Measurements from ENCODE around the gene ADGRB2.
A peak's percentile ranks its signal among the peaks of the same experiment; 100 is the strongest.

The ADGRB2 gene

GRCh38 chr1:31696242-31696641 lies 67.9 kb downstream of the ADGRB2 start:
- Histone ChIP-seq H2BK12ac (ENCODE audit: low read length) (no peak overlapping the region), H3K79me1 (ENCODE audit: low read depth, low read length) (no peaks in the 10 kb centered on the region), H2AFZ (ENCODE audit: low read length) (no peak overlapping the region), H2BK120ac (ENCODE audit: low read depth, low read length) (no peak overlapping the region), H3K4ac (ENCODE audit: low read length) (no peak overlapping the region), H4K91ac (ENCODE audit: low read depth, low read length, poor library complexity) (peak overlapping the region; percentile 69), H3K23ac (ENCODE audit: low read depth, low read length, poor library complexity) (no peak overlapping the region), H2AK5ac (ENCODE audit: low read depth, low read length) (peak overlapping the region; percentile 95), H3K4me1 (ENCODE audit: control insufficient read depth in 2 of 2, insufficient read depth in 1 of 2, low read depth in 1 of 2, low read length in 2 of 2) (peaks cover 2 to 13% of the 10 kb centered on the region in 2 donors), H3K4me3 (ENCODE audit: low read length in 2 of 2) (no peak overlapping the region), H3K27me3 (ENCODE audit: control insufficient read depth in 3 of 3, insufficient read depth in 3 of 3, low read depth in 1 of 3, low read length in 3 of 3) (peaks cover 0 to 24% (median 0%) of the 10 kb centered on the region in 3 experiments), H2BK5ac (ENCODE audit: low read length) (no peak overlapping the region), H3K14ac (ENCODE audit: low read length) (no peak overlapping the region), H3K27ac (replicated peaks; ENCODE audit: low read length) (no peak overlapping the region), H2BK15ac (ENCODE audit: low read length) (peak overlapping the region; percentile 79), H3K18ac (ENCODE audit: low read length) (no peak overlapping the region), H3K36me3 (replicated peaks in 1 of 2; ENCODE audit: control insufficient read depth in 2 of 2, insufficient read depth in 2 of 2, low read length in 2 of 2) (no peaks in the 10 kb centered on the region), H3K4me2 (ENCODE audit: insufficient read depth, low read length, poor library complexity, severe bottlenecking) (no peak overlapping the region), H4K8ac (ENCODE audit: low read depth, low read length) (no peak overlapping the region), H3K9me3 (replicated peaks in 1 of 2; ENCODE audit: control insufficient read depth in 2 of 2, insufficient read depth in 1 of 2, low read depth in 1 of 2, low read length in 2 of 2) (no peaks in the 10 kb centered on the region), H3K9ac (ENCODE audit: low read depth, low read length, poor library complexity) (no peak overlapping the region)
- no peak for DNase-seq (ENCODE audit: low spot score)
- WGBS, 2 donors (ENCODE audit: extremely low coverage in 2 of 2, insufficient read length in 2 of 2, insufficient replicate concordance in 1 of 2), result no CpG with 5 or more reads among the region's 4 CpGs

GRCh38 chr1:31695327-31695726 lies 68.8 kb downstream of the ADGRB2 start:
- Histone ChIP-seq H3K4me2 (ENCODE audit: insufficient read depth, low read length, poor library complexity, severe bottlenecking) (no peak overlapping the region), H3K9ac (ENCODE audit: low read depth, low read length, poor library complexity) (no peak overlapping the region), H3K14ac (ENCODE audit: low read length) (peak overlapping the region; percentile 47), H4K8ac (ENCODE audit: low read depth, low read length) (no peak overlapping the region), H3K27ac (replicated peaks; ENCODE audit: low read length) (no peak overlapping the region), H4K91ac (ENCODE audit: low read depth, low read length, poor library complexity) (no peak overlapping the region), H3K4me1 (ENCODE audit: control insufficient read depth in 2 of 2, insufficient read depth in 1 of 2, low read depth in 1 of 2, low read length in 2 of 2) (peaks cover 2 to 15% of the 10 kb centered on the region in 2 donors), H3K36me3 (replicated peaks in 1 of 2; ENCODE audit: control insufficient read depth in 2 of 2, insufficient read depth in 2 of 2, low read length in 2 of 2) (no peaks in the 10 kb centered on the region), H2BK12ac (ENCODE audit: low read length) (peak overlapping the region; percentile 61), H3K79me1 (ENCODE audit: low read depth, low read length) (no peaks in the 10 kb centered on the region), H2AFZ (ENCODE audit: low read length) (no peak overlapping the region), H2AK5ac (ENCODE audit: low read depth, low read length) (peak overlapping the region; percentile 95), H2BK120ac (ENCODE audit: low read depth, low read length) (no peak overlapping the region), H3K18ac (ENCODE audit: low read length) (peak overlapping the region; percentile 35), H2BK15ac (ENCODE audit: low read length) (peak overlapping the region; percentile 51), H3K4ac (ENCODE audit: low read length) (no peak overlapping the region), H2BK5ac (ENCODE audit: low read length) (no peak overlapping the region), H3K23ac (ENCODE audit: low read depth, low read length, poor library complexity) (peak overlapping the region; percentile 44), H3K9me3 (replicated peaks in 1 of 2; ENCODE audit: control insufficient read depth in 2 of 2, insufficient read depth in 1 of 2, low read depth in 1 of 2, low read length in 2 of 2) (no peaks in the 10 kb centered on the region), H3K27me3 (ENCODE audit: control insufficient read depth in 3 of 3, insufficient read depth in 3 of 3, low read depth in 1 of 3, low read length in 3 of 3) (peaks cover 0 to 18% (median 0%) of the 10 kb centered on the region in 3 experiments), H3K4me3 (ENCODE audit: low read length in 2 of 2) (peak overlapping the region in 1 of 2 donors; percentile 6)
- no peak for DNase-seq (ENCODE audit: low spot score)
- no CpG with 5 or more reads among the region's 5 CpGs for WGBS, 2 donors (ENCODE audit: extremely low coverage in 2 of 2, insufficient read length in 2 of 2, insufficient replicate concordance in 1 of 2)

- H3K9ac ChIP-seq (ENCODE audit: low read depth, low read length, poor library complexity), result peak overlapping the region; percentile 34
- no peak overlapping the region for H4K8ac ChIP-seq (ENCODE audit: low read depth, low read length)
- no peak overlapping the region for H2BK5ac ChIP-seq (ENCODE audit: low read length)
- no peaks in the 10 kb centered on the region for H3K9me3 ChIP-seq (replicated peaks in 1 of 2; ENCODE audit: control insufficient read depth in 2 of 2, insufficient read depth in 1 of 2, low read depth in 1 of 2, low read length in 2 of 2)
- H2AK5ac ChIP-seq (ENCODE audit: low read depth, low read length), result peak overlapping the region; percentile 21
- no peak overlapping the region for H2BK120ac ChIP-seq (ENCODE audit: low read depth, low read length)
- H2BK12ac ChIP-seq (ENCODE audit: low read length), result no peak overlapping the region
- no peak overlapping the region for H4K91ac ChIP-seq (ENCODE audit: low read depth, low read length, poor library complexity)
- no peaks in the 10 kb centered on the region for H3K36me3 ChIP-seq (replicated peaks in 1 of 2; ENCODE audit: control insufficient read depth in 2 of 2, insufficient read depth in 2 of 2, low read length in 2 of 2)
- no CpG with 5 or more reads among the region's 8 CpGs for WGBS, 2 donors (ENCODE audit: extremely low coverage in 2 of 2, insufficient read length in 2 of 2, insufficient replicate concordance in 1 of 2)
- H3K27ac ChIP-seq (replicated peaks; ENCODE audit: low read length), result no peak overlapping the region
- H3K4me1 ChIP-seq (ENCODE audit: control insufficient read depth in 2 of 2, insufficient read depth in 1 of 2, low read depth in 1 of 2, low read length in 2 of 2), result peaks cover 2 to 17% of the 10 kb centered on the region in 2 donors
- H3K4me3 ChIP-seq (ENCODE audit: low read length in 2 of 2), result no peak overlapping the region
- H3K4me2 ChIP-seq (ENCODE audit: insufficient read depth, low read length, poor library complexity, severe bottlenecking), result no peak overlapping the region
- H3K4ac ChIP-seq (ENCODE audit: low read length), result peak overlapping the region; percentile 60
- peak overlapping the region; percentile 35 for H3K18ac ChIP-seq (ENCODE audit: low read length)
- no peak overlapping the region for H3K23ac ChIP-seq (ENCODE audit: low read depth, low read length, poor library complexity)
- H2AFZ ChIP-seq (ENCODE audit: low read length), result no peak overlapping the region
- H3K79me1 ChIP-seq (ENCODE audit: low read depth, low read length), result no peaks in the 10 kb centered on the region
- no peak for DNase-seq (ENCODE audit: low spot score)
- H2BK15ac ChIP-seq (ENCODE audit: low read length), result peak overlapping the region; percentile 1
- peaks cover 0 to 17% (median 0%) of the 10 kb centered on the region in 3 experiments for H3K27me3 ChIP-seq (ENCODE audit: control insufficient read depth in 3 of 3, insufficient read depth in 3 of 3, low read depth in 1 of 3, low read length in 3 of 3)
- peak overlapping the region; percentile 42 for H3K14ac ChIP-seq (ENCODE audit: low read length)
These were observed 69.2 kb downstream of the ADGRB2 start for GRCh38 chr1:31694964-31695313.

- H3K36me3 ChIP-seq (replicated peaks in 1 of 2; ENCODE audit: control insufficient read depth in 2 of 2, insufficient read depth in 2 of 2, low read length in 2 of 2), result no peaks in the 10 kb centered on the region
- WGBS, 2 donors (ENCODE audit: extremely low coverage in 2 of 2, insufficient read length in 2 of 2, insufficient replicate concordance in 1 of 2), result no CpG with 5 or more reads among the region's 12 CpGs
These were observed 69.8 kb downstream of the ADGRB2 start for GRCh38 chr1:31694069-31694963.

More at GRCh38 chr1:31694069-31694963, 69.8 kb downstream of the ADGRB2 start:
- no peak for DNase-seq (ENCODE audit: low spot score)
- Histone ChIP-seq H3K79me1 (ENCODE audit: low read depth, low read length) (no peaks in the 10 kb centered on the region), H2AK5ac (ENCODE audit: low read depth, low read length) (peak overlapping the region; percentile 21), H3K4me1 (ENCODE audit: control insufficient read depth in 2 of 2, insufficient read depth in 1 of 2, low read depth in 1 of 2, low read length in 2 of 2) (peaks cover 4 to 21% of the 10 kb centered on the region in 2 donors), H3K4ac (ENCODE audit: low read length) (peak overlapping the region; percentile 60), H3K14ac (ENCODE audit: low read length) (peak overlapping the region; percentile 42), H3K18ac (ENCODE audit: low read length) (peak overlapping the region; percentile 35), H3K27ac (replicated peaks; ENCODE audit: low read length) (no peak overlapping the region), H4K91ac (ENCODE audit: low read depth, low read length, poor library complexity) (no peak overlapping the region), H3K4me3 (ENCODE audit: low read length in 2 of 2) (no peak overlapping the region), H3K4me2 (ENCODE audit: insufficient read depth, low read length, poor library complexity, severe bottlenecking) (no peak overlapping the region), H3K27me3 (ENCODE audit: control insufficient read depth in 3 of 3, insufficient read depth in 3 of 3, low read depth in 1 of 3, low read length in 3 of 3) (peaks cover 0 to 16% (median 0%) of the 10 kb centered on the region in 3 experiments), H2BK5ac (ENCODE audit: low read length) (no peak overlapping the region), H3K9ac (ENCODE audit: low read depth, low read length, poor library complexity) (peak overlapping the region; percentile 34), H2BK120ac (ENCODE audit: low read depth, low read length) (no peak overlapping the region), H3K9me3 (replicated peaks in 1 of 2; ENCODE audit: control insufficient read depth in 2 of 2, insufficient read depth in 1 of 2, low read depth in 1 of 2, low read length in 2 of 2) (no peaks in the 10 kb centered on the region), H3K23ac (ENCODE audit: low read depth, low read length, poor library complexity) (no peak overlapping the region), H2BK15ac (ENCODE audit: low read length) (peak overlapping the region; percentile 1), H2AFZ (ENCODE audit: low read length) (no peak overlapping the region), H2BK12ac (ENCODE audit: low read length) (no peak overlapping the region), H4K8ac (ENCODE audit: low read depth, low read length) (no peak overlapping the region)

All from neuronal stem cell (in vitro differentiated cells).